Erythroblast (primary cell): Measurements from ENCODE around the gene METTL5.

Experiments
- GATA1 ChIP-seq: IDR thresholded peaks from 2 replicates; pipeline ENCODE4 v1.6.1; 2011; ENCODE audit warnings: low read depth, mild to moderate bottlenecking, control low read depth, low read length, moderate library complexity
- POLR2A ChIP-seq: IDR thresholded peaks from 2 replicates; pipeline ENCODE4 v1.6.1; 2011; ENCODE audit warnings: mild to moderate bottlenecking, low read length

DNA sequence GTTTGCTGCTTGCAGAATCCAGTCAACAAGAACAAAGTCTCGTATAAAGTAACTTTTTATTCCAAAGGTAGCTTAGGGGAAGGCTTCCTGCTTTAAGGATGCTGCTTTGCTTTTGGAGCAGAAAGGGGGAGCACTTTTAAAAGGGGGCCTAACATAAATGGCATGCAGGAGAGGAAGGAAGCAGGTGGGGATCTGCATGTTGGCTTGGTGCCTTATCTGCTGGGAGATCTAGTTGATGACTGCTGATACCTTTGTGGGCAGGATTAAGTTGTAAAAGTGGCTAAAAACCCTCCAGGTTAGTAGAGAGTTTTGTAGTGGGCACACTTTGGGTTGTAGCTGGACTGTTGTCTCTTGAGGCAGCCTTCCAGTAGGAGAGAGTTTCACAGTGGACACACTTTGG lies 25.0 kb upstream of the METTL5 start:
- TF ChIP-seq POLR2A = no peak
- TF ChIP-seq GATA1 = no peak
